Loucy (cell line): Measurements from ENCODE around the gene IL17C.

Experiments used
- H2AFZ ChIP-seq: fragments of 200-600 bp; sonication (generic); 2 replicates; pipeline ENCODE4 v1.6.0; 2016; ENCODE audit warnings: antibody characterized with exemption, mild to moderate bottlenecking, low read length, moderate library complexity
- H3F3A ChIP-seq: fragments of 200-600 bp; 2 replicates; pipeline ENCODE4 v1.6.0; 2016; ENCODE audit warnings: antibody characterized with exemption, low read depth, mild to moderate bottlenecking
- H3K27me3 ChIP-seq: fragments of 200-600 bp; sonication (generic); 2 replicates; pipeline ENCODE4 v1.6.1; 2014; ENCODE audit warnings: low read length, mild to moderate bottlenecking; ENCODE audit not compliant: insufficient read depth, poor library complexity, severe bottlenecking
- H3K36me3 ChIP-seq: fragments of 200-600 bp; sonication (generic); 2 replicates; pipeline ENCODE4 v1.6.1; 2016; ENCODE audit warnings: low read length; ENCODE audit not compliant: insufficient read depth
- H3K4me1 ChIP-seq: fragments of 200-600 bp; sonication (generic); 2 replicates; pipeline ENCODE4 v1.5.1; 2014; ENCODE audit warnings: low read length, mild to moderate bottlenecking; ENCODE audit not compliant: insufficient read depth, poor library complexity, severe bottlenecking
- H3K4me2 ChIP-seq: fragments of 200-600 bp; sonication (generic); 2 replicates; pipeline ENCODE4 v1.6.0; 2014; ENCODE audit warnings: antibody characterized with exemption, low read length, low read depth, mild to moderate bottlenecking; ENCODE audit not compliant: poor library complexity, severe bottlenecking
- H3K4me3 ChIP-seq: fragments of 200-600 bp; sonication (generic); 2 replicates; pipeline ENCODE4 v1.5.1; 2014; ENCODE audit warnings: low read length, mild to moderate bottlenecking, mixed read lengths; ENCODE audit not compliant: poor library complexity, severe bottlenecking
- H3K79me2 ChIP-seq: fragments of 200-600 bp; sonication (generic); 2 replicates; pipeline ENCODE4 v1.6.1; 2014; ENCODE audit warnings: low read length; ENCODE audit not compliant: insufficient read depth
- H3K9ac ChIP-seq: fragments of 200-600 bp; sonication (generic); 2 replicates; pipeline ENCODE4 v1.6.0; 2014; ENCODE audit warnings: mild to moderate bottlenecking, low read depth, low read length, moderate library complexity; ENCODE audit not compliant: poor library complexity, severe bottlenecking
- H3K9me2 ChIP-seq: fragments of 200-600 bp; sonication (generic); replicated peaks from 2 replicates; pipeline ENCODE4 v1.6.1; 2016; ENCODE audit warnings: low read depth, low read length, mixed read lengths
- H3K9me3 ChIP-seq: fragments of 200-600 bp; sonication (generic); 2 replicates; pipeline ENCODE4 v1.6.1; 2014; ENCODE audit warnings: mild to moderate bottlenecking, antibody characterized with exemption, low read length, low read depth; ENCODE audit not compliant: insufficient read depth
- H4K20me1 ChIP-seq: fragments of 200-600 bp; sonication (generic); 2 replicates; pipeline ENCODE4 v1.6.0; 2014; ENCODE audit warnings: antibody characterized with exemption, low read length, mild to moderate bottlenecking; ENCODE audit not compliant: insufficient read depth, poor library complexity, severe bottlenecking
- EZH2phosphoT487 ChIP-seq: fragments of 200-600 bp; IDR thresholded peaks from 2 replicates; pipeline ENCODE4 v1.6.1; 2018; ENCODE audit warnings: antibody characterized with exemption, mild to moderate bottlenecking, moderate library complexity, borderline replicate concordance
- TF ChIP-seq, protein P1 (sequence below): fragments of 200-600 bp; sonication (generic); conservative IDR thresholded peaks from 2 replicates; pipeline ENCODE4 v1.5.1; 2014; ENCODE audit warnings: mild to moderate bottlenecking, antibody characterized with exemption, low read length

IL17C gene

DNA sequence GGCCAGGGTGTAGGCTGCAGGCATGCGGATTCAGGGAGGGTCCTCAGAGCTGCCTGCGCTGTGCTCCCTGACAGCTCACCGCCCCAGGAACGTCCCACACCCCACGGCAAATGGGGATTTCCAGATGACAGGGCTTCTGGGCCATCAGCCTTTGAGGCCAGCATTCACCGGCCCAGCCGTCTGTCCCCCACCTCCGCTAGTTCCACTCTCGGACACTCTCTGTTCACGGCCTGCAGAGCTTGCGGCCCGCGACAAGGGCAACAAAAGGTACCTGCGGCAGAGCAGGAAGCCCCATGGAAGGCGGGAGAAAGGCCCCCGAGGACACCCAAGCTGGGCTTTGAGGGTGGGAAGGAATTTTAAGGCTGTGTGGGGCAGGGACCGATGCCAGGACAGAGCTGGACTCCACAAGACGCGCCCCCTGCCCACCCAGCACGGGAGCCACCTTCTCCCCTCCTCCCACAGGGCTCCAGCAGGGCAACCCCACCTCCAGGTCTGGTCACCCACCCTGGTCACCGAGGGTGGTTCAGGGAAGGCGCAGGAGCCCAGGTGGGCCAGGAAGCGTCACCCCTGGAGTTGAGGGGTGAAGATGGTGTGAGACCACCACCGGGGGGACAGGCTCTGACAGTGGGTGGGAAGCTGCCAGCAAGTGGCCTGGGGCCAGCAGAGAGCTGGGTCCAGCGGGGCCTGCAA lies 18.1 kb downstream of the IL17C start:
- Histone ChIP-seq H3K9me3 (no peaks in the 10 kb centered on the region), H3K9me2 (no peaks in the 10 kb centered on the region), H3K4me2 (no peak overlapping the region), H3F3A (no peaks in the 10 kb centered on the region), H3K4me3 (no peak overlapping the region), H3K9ac (no peak overlapping the region), H3K79me2 (peaks cover 22% of the 10 kb centered on the region; the same call in 1 of the 2 replicates), H3K27me3 (no peaks in the 10 kb centered on the region), H4K20me1 (no peaks in the 10 kb centered on the region), H3K4me1 (peaks cover 5% of the 10 kb centered on the region), H2AFZ (no peak overlapping the region), H3K36me3 (no peaks in the 10 kb centered on the region; the same call in 1 of the 2 replicates)
- no peak for TF ChIP-seq EZH2phosphoT487
- TF ChIP-seq, protein P1, sequence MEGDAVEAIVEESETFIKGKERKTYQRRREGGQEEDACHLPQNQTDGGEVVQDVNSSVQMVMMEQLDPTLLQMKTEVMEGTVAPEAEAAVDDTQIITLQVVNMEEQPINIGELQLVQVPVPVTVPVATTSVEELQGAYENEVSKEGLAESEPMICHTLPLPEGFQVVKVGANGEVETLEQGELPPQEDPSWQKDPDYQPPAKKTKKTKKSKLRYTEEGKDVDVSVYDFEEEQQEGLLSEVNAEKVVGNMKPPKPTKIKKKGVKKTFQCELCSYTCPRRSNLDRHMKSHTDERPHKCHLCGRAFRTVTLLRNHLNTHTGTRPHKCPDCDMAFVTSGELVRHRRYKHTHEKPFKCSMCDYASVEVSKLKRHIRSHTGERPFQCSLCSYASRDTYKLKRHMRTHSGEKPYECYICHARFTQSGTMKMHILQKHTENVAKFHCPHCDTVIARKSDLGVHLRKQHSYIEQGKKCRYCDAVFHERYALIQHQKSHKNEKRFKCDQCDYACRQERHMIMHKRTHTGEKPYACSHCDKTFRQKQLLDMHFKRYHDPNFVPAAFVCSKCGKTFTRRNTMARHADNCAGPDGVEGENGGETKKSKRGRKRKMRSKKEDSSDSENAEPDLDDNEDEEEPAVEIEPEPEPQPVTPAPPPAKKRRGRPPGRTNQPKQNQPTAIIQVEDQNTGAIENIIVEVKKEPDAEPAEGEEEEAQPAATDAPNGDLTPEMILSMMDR = no peak

DNA sequence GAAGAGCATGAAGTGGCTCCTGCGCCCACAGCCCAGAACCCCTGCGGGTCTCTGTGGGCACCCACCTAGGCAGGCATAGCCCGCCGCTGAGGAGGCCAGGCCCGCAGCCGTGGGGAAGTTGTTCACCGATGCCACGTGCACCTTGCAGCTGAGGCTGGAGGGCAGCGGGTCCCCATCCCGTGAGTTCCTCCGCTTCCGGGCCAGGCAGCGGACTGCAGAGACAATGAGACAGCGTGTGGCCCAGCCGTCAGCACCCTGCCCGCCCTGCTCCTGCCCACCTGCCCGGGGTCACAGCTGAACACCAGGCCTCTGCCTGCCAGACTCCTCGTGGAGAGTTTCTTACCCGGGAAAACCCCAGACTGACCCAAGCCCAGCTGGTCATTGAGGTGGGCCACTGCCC lies 19.0 kb downstream of the IL17C start:
- TF ChIP-seq, protein P1 = no peak
- TF ChIP-seq EZH2phosphoT487 = no peak
- Histone ChIP-seq H3K9me2 (no peaks in the 10 kb centered on the region), H3K4me2 (no peak overlapping the region), H3K9ac (no peak overlapping the region), H2AFZ (no peak overlapping the region), H3K4me1 (no peaks in the 10 kb centered on the region), H3F3A (no peaks in the 10 kb centered on the region), H3K4me3 (no peak overlapping the region), H3K27me3 (no peaks in the 10 kb centered on the region), H4K20me1 (no peaks in the 10 kb centered on the region), H3K9me3 (no peaks in the 10 kb centered on the region), H3K36me3 (no peaks in the 10 kb centered on the region; the same call in 1 of the 2 replicates), H3K79me2 (peaks cover 30% of the 10 kb centered on the region; the same call in 1 of the 2 replicates)

DNA sequence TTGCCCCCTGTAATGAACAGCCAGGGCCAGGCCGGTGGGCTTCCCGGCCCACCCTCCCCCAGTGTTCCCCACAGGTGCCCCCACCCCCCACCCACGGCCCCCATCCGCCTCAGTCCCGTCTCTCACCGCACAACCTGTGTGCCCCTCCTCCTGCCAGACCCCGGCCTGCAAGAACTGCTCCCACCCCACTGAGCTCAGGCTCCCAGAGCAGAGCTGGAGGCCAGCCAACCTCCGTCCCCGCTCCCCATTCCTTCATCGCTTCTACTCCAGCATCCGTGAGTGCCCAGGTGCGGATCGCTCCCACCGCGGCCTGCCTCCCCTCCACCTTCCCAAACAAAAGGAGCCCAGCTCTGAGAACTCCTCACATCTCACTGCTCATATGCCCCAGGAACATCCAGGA lies 20.3 kb downstream of the IL17C start:
- TF ChIP-seq EZH2phosphoT487 = no peak
- TF ChIP-seq, protein P1 = no peak
- no peaks in the 10 kb centered on the region; the same call in 1 of the 2 replicates for H3K36me3 ChIP-seq
- peaks cover 34% of the 10 kb centered on the region; the same call in 1 of the 2 replicates for H3K79me2 ChIP-seq
- H3K4me2 ChIP-seq = no peak overlapping the region
- H3F3A ChIP-seq = no peaks in the 10 kb centered on the region
- H3K9me2 ChIP-seq = no peaks in the 10 kb centered on the region
- no peaks in the 10 kb centered on the region for H3K4me1 ChIP-seq
- H3K9ac ChIP-seq = no peak overlapping the region
- no peak overlapping the region for H3K4me3 ChIP-seq
- no peaks in the 10 kb centered on the region for H3K27me3 ChIP-seq
- no peaks in the 10 kb centered on the region for H4K20me1 ChIP-seq
- no peaks in the 10 kb centered on the region for H3K9me3 ChIP-seq
- H2AFZ ChIP-seq = no peak overlapping the region
